ENCODE data around the gene CD2BP2.

GRCh38 chr16:30399435-30400186, 44.5 kb upstream of the CD2BP2 start:
- no peak for TF ChIP-seq TAF1 (CRISPR knock-in tag; IDR thresholded peaks at IDR 0.05)
- no peak for TF ChIP-seq MXD1 (CRISPR knock-in tag; IDR thresholded peaks at IDR 0.05)
